NOMO-1 (cell line): ENCODE results near the gene RRBP1.

Experiments used
- DNase-seq, 2 experiments: peaks; one replicate each; lab custom pipeline; 2025; ENCODE audit not compliant: unreplicated experiment in 2 of 2; lab: John Stamatoyannopoulos, UW

The RRBP1 gene

GRCh38 chr20:17622086-17622850, 59.8 kb downstream of the RRBP1 start:
- DNase-seq: no peak

GRCh38 chr20:17621229-17621968, 60.6 kb downstream of the RRBP1 start:
- DNase-seq: no peak

- DNase-seq: no peak
Observed at GRCh38 chr20:17620371-17621228, 61.4 kb downstream of the RRBP1 start.

- no peak for DNase-seq
Observed at GRCh38 chr20:17619351-17620093, 62.5 kb downstream of the RRBP1 start.

- DNase-seq: no peak
Observed at GRCh38 chr20:17618673-17619013, 63.4 kb downstream of the RRBP1 start.

- DNase-seq: no peak
Observed at GRCh38 chr20:17617868-17618672, 64.0 kb downstream of the RRBP1 start.

GRCh38 chr20:17617212-17617867, 64.7 kb downstream of the RRBP1 start:
- no peak for DNase-seq

GRCh38 chr20:17616480-17617211, 65.4 kb downstream of the RRBP1 start:
- no peak for DNase-seq

- peak in 1 of 2 experiments; percentile 14 for DNase-seq
Observed at GRCh38 chr20:17615645-17616479, 66.2 kb downstream of the RRBP1 start.

- peak in 1 of 2 experiments; percentile 6 for DNase-seq
Observed at GRCh38 chr20:17614812-17615644, 67.0 kb downstream of the RRBP1 start.

GRCh38 chr20:17614176-17614811, 67.7 kb downstream of the RRBP1 start:
- no peak for DNase-seq

- no peak for DNase-seq
Observed at GRCh38 chr20:17613328-17614175, 68.5 kb downstream of the RRBP1 start.

- no peak for DNase-seq
Observed at GRCh38 chr20:17612992-17613327, 69.1 kb downstream of the RRBP1 start.

- no peak for DNase-seq
Observed at GRCh38 chr20:17612287-17612991, 69.6 kb downstream of the RRBP1 start.
